ENCODE data around the gene STBD1.

- TF ChIP-seq CTCF (IDR thresholded peaks at IDR 0.05) (no peak), TCF7L2 (IDR thresholded peaks at IDR 0.05; ENCODE audit: low read depth, low read length) (no peak), REST (IDR thresholded peaks at IDR 0.05; ENCODE audit: insufficient read depth in 1 of 2, low read depth in 2 of 2, low read length in 1 of 2) (no peak), POLR2AphosphoS5 (IDR thresholded peaks at IDR 0.05; ENCODE audit: low read depth, low read length) (no peak)
These were observed 30.9 kb upstream of the STBD1 start for GRCh38 chr4:76275486-76276124.

Data from Panc1 (cell line).